Measurements from ENCODE around the gene UBE2C.

UBE2C gene

DNA sequence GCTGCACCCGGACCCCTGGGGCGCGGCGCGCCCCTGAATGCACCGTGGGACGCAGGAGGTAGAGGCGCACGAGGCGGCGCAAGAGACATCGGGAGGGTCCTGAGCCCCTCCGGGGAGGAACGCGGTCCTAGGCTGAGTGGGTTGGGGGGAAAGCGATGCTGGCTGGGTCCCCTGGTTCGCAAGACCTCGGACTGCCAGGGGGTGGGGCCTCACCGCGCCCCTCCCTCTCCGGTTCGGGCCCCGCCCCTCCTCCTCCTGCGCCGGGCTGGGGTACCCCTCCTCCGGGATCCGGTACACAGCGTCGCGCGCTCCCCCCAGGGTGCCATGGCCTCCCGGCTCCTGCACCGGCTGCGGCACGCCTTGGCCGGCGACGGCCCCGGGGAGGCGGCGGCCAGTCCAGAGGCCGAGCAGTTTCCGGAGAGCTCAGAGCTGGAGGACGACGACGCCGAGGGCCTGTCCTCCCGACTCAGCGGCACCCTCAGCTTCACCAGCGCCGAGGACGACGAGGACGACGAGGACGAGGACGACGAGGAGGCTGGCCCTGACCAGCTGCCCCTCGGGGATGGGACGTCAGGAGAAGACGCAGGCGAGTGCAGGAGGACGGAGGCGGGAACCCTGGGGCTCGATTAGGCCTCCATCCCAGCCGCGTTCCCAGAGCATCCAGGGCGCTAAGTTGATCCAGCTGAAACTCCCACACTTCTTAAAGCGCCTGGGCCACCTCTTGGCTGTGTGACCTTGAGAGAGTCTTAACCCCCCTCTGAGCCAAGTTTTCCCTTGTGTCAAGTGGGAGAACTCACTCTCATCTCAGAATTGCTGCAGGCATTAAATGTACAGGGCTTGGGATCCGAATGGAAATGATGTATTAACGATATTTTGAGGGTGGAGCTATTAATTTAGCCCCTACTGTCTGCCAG is 21.7 kb downstream of the UBE2C start:
- H3K27me3 Mint-ChIP-seq = peaks cover 3% of the 10 kb centered on the region
- peak overlapping the region; percentile 53 for H3K4me3 Mint-ChIP-seq
- no peak overlapping the region for H3K27ac Mint-ChIP-seq
- peaks cover 16% of the 10 kb centered on the region for H3K4me1 Mint-ChIP-seq (ENCODE audit: low read depth)
- no peaks in the 10 kb centered on the region for H3K9me3 Mint-ChIP-seq
- no peaks in the 10 kb centered on the region for H3K36me3 Mint-ChIP-seq (ENCODE audit: low read depth)

- H3K27me3 Mint-ChIP-seq = peaks cover 3% of the 10 kb centered on the region
- H3K4me1 Mint-ChIP-seq (ENCODE audit: low read depth) = peaks cover 16% of the 10 kb centered on the region
- no peaks in the 10 kb centered on the region for H3K36me3 Mint-ChIP-seq (ENCODE audit: low read depth)
- no peaks in the 10 kb centered on the region for H3K9me3 Mint-ChIP-seq
- H3K27ac Mint-ChIP-seq = no peak overlapping the region
- peak overlapping the region; percentile 53 for H3K4me3 Mint-ChIP-seq
Measured at GRCh38 chr20:45834797-45835161, 22.3 kb downstream of the UBE2C start.

DNA sequence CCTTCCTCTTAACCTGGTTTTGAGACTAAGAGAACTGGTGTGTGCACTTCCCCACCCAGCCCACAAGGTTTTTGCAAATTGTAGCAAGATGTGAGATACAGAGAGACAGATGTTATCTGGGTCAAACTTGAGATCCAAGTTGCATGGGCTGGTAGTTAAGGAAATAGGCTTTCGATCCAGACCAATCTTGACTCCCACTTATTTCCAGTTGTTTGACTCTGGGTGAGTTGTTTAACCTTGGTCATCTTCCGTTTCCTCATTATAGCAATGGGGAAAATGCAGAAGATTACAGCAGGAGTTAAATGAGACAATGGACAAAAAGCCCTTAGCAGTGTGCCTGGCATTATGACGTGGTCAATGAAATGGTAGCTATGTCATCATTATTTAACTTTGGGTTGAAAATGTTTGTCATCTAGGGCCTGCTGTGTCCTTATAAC is 22.9 kb downstream of the UBE2C start:
- Mint-ChIP-seq H3K9me3 (no peaks in the 10 kb centered on the region), H3K27ac (no peak overlapping the region), H3K36me3 (ENCODE audit: low read depth) (no peaks in the 10 kb centered on the region), H3K27me3 (peaks cover 1% of the 10 kb centered on the region), H3K4me3 (peak overlapping the region; percentile 53), H3K4me1 (ENCODE audit: low read depth) (peaks cover 16% of the 10 kb centered on the region)

DNA sequence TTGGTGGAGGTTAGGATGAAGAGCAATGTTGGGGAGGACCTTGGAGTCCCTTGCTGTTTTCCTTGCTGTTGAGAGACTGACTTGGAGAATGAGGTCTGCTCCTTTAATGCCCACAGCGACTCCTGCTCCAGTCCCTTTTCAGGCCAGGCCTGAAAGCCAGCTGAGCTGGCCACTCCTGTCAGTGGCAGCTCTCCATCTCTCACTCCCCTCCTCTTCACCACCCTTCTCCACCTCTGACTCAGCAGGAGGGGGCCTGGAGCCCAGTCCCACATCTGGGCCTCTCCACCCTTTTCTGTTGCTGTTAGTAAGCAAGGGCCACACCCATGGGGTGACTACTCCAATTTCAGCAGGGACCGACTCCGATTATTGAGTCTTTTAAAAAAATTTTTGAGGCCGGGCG is 23.4 kb downstream of the UBE2C start:
- Mint-ChIP-seq H3K4me3 (peak overlapping the region; percentile 53), H3K36me3 (ENCODE audit: low read depth) (no peaks in the 10 kb centered on the region), H3K9me3 (no peaks in the 10 kb centered on the region), H3K4me1 (ENCODE audit: low read depth) (peaks cover 16% of the 10 kb centered on the region), H3K27me3 (no peaks in the 10 kb centered on the region), H3K27ac (no peak overlapping the region)

DNA sequence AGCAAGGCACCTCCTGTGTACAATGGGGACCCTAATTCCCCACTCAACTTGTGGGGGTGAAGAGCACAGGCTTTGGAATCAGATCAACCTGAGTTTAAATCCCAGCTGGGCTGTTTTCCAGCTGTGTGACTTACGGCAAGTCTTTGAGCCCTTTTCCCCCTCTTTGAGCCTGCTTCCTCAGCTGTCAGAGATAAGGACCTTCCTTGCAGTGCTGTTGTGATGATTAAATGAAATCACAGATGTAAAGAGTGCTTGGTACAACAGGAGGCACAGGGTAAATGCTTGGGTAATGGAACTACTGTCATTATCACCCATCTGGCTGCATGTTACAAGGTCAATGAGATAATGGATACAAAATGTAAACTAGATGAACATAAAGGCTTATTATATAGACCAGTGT is 24.4 kb downstream of the UBE2C start:
- Mint-ChIP-seq H3K27ac (no peak overlapping the region), H3K4me1 (ENCODE audit: low read depth) (peaks cover 16% of the 10 kb centered on the region), H3K36me3 (ENCODE audit: low read depth) (no peaks in the 10 kb centered on the region), H3K27me3 (no peaks in the 10 kb centered on the region), H3K4me3 (no peak overlapping the region), H3K9me3 (no peaks in the 10 kb centered on the region)

- Mint-ChIP-seq H3K36me3 (ENCODE audit: low read depth) (peaks cover 19% of the 10 kb centered on the region), H3K27ac (no peak overlapping the region), H3K9me3 (no peaks in the 10 kb centered on the region), H3K4me3 (no peak overlapping the region), H3K4me1 (ENCODE audit: low read depth) (peaks cover 4% of the 10 kb centered on the region), H3K27me3 (no peaks in the 10 kb centered on the region)
Measured at GRCh38 chr20:45840700-45841198, 28.3 kb downstream of the UBE2C start.

GRCh38 chr20:45841407-45842129 is 29.1 kb downstream of the UBE2C start:
- no peaks in the 10 kb centered on the region for H3K27me3 Mint-ChIP-seq
- H3K36me3 Mint-ChIP-seq (ENCODE audit: low read depth) = peaks cover 24% of the 10 kb centered on the region
- H3K27ac Mint-ChIP-seq = no peak overlapping the region
- H3K4me3 Mint-ChIP-seq = no peak overlapping the region
- H3K4me1 Mint-ChIP-seq (ENCODE audit: low read depth) = peaks cover 4% of the 10 kb centered on the region
- no peaks in the 10 kb centered on the region for H3K9me3 Mint-ChIP-seq

DNA sequence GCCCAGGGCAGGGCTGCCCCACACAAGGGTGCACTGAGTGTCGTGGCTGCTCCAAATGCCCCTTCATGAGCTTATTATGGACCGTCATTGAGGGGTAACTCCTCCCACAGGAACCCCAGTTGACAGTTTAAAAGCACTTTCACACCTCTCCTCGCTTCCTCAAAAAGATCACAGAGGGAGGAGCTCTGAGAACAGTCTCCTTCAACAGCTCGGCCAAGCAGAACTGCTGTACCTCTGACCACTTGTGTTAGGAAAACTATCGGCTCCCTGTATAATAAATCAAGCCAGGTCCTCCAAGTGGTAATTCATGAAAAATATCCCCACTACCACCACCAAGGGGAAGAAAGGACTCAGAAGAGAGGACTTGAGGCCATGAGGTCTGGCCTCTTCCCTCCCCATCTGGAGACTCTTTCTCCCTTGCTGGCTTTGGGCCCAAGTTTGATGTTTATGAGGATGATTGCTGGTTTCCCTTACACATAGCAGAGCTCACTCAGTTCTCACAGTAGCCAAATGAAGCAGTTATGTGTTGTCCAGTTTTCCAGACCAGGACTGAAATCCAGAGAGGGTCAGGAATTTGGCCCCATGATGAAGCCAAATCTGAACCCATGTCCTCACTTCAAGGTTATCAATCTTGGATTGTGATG is 29.8 kb downstream of the UBE2C start:
- Mint-ChIP-seq H3K9me3 (no peaks in the 10 kb centered on the region), H3K27me3 (no peaks in the 10 kb centered on the region), H3K27ac (no peak overlapping the region), H3K36me3 (ENCODE audit: low read depth) (peaks cover 24% of the 10 kb centered on the region), H3K4me1 (ENCODE audit: low read depth) (peaks cover 4% of the 10 kb centered on the region), H3K4me3 (no peak overlapping the region)

GRCh38 chr20:45843506-45843905 is 31.1 kb downstream of the UBE2C start:
- Mint-ChIP-seq H3K36me3 (ENCODE audit: low read depth) (peaks cover 29% of the 10 kb centered on the region), H3K9me3 (no peaks in the 10 kb centered on the region), H3K27me3 (no peaks in the 10 kb centered on the region), H3K4me1 (ENCODE audit: low read depth) (peaks cover 4% of the 10 kb centered on the region), H3K4me3 (no peak overlapping the region), H3K27ac (no peak overlapping the region)

GRCh38 chr20:45845452-45845851 is 33.0 kb downstream of the UBE2C start:
- no peak overlapping the region for H3K27ac Mint-ChIP-seq
- no peaks in the 10 kb centered on the region for H3K27me3 Mint-ChIP-seq
- no peak overlapping the region for H3K4me3 Mint-ChIP-seq
- peaks cover 30% of the 10 kb centered on the region for H3K36me3 Mint-ChIP-seq (ENCODE audit: low read depth)
- peaks cover 4% of the 10 kb centered on the region for H3K4me1 Mint-ChIP-seq (ENCODE audit: low read depth)
- H3K9me3 Mint-ChIP-seq = no peaks in the 10 kb centered on the region

- Mint-ChIP-seq H3K27ac (no peak overlapping the region), H3K4me3 (no peak overlapping the region), H3K4me1 (ENCODE audit: low read depth) (no peaks in the 10 kb centered on the region), H3K36me3 (ENCODE audit: low read depth) (peaks cover 35% of the 10 kb centered on the region), H3K27me3 (no peaks in the 10 kb centered on the region), H3K9me3 (no peaks in the 10 kb centered on the region)
Measured at GRCh38 chr20:45848421-45848820, 36.0 kb downstream of the UBE2C start.

DNA sequence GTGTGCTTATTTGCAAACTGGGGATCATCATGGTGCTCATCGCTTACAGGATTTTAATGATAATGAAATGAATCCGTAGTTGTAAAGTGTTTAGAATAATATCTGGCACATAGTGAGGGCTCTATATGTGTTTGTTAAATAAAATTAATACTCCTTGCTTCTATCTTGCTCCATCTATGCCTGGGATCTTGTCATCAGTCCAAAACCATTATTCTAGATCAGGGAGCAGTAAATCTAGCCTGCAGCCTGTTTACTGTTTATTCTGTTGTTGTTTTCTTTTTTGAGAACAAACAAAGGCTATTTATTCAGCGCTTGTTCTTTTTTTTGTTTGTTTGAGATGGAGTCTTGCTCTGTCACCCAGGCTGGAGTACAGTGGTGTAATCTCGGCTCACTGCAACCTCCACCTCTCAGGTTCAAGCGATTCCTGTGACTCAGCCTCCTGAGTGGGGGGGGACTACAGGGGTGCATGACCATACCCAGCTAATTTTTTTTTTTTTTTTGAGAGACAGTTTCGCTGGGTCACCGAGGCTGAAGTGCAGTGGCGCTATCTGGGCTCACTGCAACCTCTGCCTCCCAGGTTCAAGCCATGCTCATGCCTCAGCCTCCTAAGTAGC is 36.6 kb downstream of the UBE2C start:
- H3K27me3 Mint-ChIP-seq = no peaks in the 10 kb centered on the region
- H3K9me3 Mint-ChIP-seq = no peaks in the 10 kb centered on the region
- H3K36me3 Mint-ChIP-seq (ENCODE audit: low read depth) = peaks cover 28% of the 10 kb centered on the region
- no peak overlapping the region for H3K27ac Mint-ChIP-seq
- H3K4me1 Mint-ChIP-seq (ENCODE audit: low read depth) = no peaks in the 10 kb centered on the region
- no peak overlapping the region for H3K4me3 Mint-ChIP-seq

DNA sequence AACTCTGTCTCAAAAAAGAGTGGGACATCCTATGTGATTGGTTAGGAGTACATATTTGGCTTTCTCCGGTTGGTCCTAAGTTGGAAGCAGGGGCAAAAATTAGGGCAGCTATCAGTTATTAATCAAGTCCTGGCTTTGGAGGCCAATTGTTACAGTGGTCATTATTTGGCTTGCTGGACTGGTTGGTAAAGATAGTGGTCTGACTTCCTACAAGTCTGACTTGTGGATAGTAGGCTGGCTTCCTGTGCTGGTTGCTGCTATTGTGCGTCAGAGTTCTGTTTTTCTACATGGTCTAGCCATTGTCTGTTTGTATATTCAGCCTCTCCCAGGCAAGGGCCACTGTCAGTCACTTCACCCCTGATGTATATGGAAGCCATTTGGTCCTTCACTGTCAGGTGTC is 37.8 kb downstream of the UBE2C start:
- H3K27ac Mint-ChIP-seq = no peak overlapping the region
- H3K4me3 Mint-ChIP-seq = no peak overlapping the region
- peaks cover 22% of the 10 kb centered on the region for H3K36me3 Mint-ChIP-seq (ENCODE audit: low read depth)

GRCh38 chr20:45850926-45851325 is 38.5 kb downstream of the UBE2C start:
- H3K9me3 Mint-ChIP-seq = no peaks in the 10 kb centered on the region
- H3K36me3 Mint-ChIP-seq (ENCODE audit: low read depth) = peaks cover 22% of the 10 kb centered on the region
- H3K27ac Mint-ChIP-seq = no peak overlapping the region
- peaks cover 14% of the 10 kb centered on the region for H3K4me1 Mint-ChIP-seq (ENCODE audit: low read depth)
- H3K27me3 Mint-ChIP-seq = no peaks in the 10 kb centered on the region
- no peak overlapping the region for H3K4me3 Mint-ChIP-seq

More for the DNA sequence above, 37.8 kb downstream of the UBE2C start:
- Mint-ChIP-seq H3K4me1 (ENCODE audit: low read depth) (peaks cover 9% of the 10 kb centered on the region), H3K27me3 (no peaks in the 10 kb centered on the region), H3K9me3 (no peaks in the 10 kb centered on the region)

Data from stimulated activated naive CD8-positive, alpha-beta T cell treated with anti-CD3 and anti-CD28 coated beads, Interleukin-15, Interleukin-2, amounts not matched to agents 100 ng/mL and 50 ng/mL, for 24 hours (primary cell).